ENCODE measurements around the gene TECR.
"Not testable (repeated sequence)": the region's sequence is repeated elsewhere in the genome, so short reads cannot be mapped to it uniquely, and the experiment has no call there.

Gene TECR, protein sequence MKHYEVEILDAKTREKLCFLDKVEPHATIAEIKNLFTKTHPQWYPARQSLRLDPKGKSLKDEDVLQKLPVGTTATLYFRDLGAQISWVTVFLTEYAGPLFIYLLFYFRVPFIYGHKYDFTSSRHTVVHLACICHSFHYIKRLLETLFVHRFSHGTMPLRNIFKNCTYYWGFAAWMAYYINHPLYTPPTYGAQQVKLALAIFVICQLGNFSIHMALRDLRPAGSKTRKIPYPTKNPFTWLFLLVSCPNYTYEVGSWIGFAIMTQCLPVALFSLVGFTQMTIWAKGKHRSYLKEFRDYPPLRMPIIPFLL

DNA sequence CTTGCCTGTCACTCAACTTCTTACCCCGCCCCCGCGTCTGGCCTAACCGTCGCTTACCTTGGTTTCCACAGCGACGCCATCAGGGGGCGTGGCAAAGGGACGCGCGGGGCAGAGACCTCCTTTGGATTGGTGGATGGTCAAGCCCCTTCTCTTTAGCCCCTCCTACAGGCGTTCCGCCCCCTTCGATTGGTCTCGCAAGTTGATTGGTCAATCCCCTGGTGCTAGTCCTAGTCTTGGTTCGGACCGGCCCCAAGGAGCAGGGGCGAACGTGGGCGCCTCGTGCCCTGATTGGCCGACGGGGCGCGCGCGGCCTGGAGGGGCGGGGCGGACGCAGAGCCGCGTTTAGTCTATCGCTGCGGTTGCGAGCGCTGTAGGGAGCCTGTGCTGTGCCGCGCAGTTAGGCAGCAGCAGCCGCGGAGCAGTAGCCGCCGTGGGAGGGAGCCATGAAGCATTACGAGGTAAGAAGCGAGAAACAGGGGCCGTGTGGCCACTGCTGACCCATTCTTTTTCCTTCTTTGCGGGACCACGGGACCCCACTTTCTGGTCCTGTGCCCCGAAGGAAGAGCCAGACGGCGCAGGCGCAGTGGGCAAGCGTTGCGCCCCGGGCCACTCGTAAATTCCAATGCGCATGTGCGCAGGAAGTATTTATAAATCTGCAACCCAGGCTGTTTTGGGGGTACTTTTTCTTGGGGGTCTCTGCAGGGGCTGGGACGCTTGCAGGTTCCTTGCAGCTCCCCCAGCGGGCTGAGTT is at the start of gene TECR:
Gene TECR, plus strand, starts transcription at position 341 of the 751 bp plus-strand sequence. Its CDS starts 103 bp downstream, at position 444.
- DNase-seq (ENCODE audit: low read depth in 2 of 2): peak; percentile 99 to 100

DNA sequence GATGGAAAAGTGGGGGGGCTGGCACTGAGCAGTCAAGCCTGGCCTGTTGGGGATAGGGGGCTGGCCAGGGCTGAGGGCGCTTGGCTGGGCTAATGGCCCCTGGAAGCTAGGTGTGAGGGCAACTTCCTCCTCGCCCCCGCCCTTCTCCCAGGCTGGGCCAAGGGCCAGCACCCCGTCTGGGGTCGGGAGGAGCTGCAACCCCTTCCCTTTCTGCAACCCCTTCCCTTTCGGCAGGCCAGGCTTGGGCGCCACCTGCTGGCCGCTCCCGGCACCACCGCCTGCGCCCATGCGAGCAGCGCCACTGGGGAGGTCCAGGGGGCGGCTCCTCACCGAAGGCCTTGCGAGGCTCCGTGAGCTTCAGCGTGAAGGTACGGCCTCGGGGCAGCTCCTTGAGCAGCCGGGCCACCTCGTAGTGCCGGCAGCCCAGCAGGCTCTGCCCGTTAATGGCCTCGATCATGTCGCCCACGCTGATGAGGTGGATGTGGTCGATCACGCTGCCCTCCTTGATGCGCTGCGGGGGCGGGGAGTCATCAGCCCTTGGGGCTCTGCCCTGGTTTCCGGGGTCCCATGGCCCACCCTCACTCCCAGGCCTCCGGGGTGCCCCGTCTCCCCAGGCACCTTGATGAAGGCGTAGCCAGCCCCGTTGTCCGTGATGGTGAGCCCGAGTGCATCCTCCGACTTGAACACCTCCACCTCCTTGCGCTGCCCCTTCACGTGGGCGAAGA is 49.3 kb upstream of the TECR start:
- peak in 1 of 2 donors; percentile 42 for DNase-seq (ENCODE audit: low read depth in 2 of 2)

DNA sequence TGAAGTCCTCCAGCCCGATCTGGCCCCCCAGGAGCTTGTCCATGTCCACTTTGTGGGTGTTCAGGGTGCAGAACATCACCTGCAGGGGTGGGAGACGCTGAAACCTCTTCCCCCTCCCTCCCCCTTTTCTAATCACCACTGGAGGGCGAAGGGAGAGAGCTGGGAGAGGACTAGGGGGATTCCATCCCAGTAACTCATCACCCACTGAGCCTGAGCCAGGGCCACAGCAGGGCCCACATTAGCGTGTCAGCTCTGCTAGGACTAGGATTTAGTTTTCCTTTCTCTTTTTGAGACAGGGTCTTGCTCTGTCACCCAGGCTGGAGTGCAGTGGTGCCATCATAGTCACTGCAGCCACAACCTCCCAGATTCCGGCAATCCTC is 48.7 kb upstream of the TECR start:
- no peak for DNase-seq (ENCODE audit: low read depth in 2 of 2)

DNA sequence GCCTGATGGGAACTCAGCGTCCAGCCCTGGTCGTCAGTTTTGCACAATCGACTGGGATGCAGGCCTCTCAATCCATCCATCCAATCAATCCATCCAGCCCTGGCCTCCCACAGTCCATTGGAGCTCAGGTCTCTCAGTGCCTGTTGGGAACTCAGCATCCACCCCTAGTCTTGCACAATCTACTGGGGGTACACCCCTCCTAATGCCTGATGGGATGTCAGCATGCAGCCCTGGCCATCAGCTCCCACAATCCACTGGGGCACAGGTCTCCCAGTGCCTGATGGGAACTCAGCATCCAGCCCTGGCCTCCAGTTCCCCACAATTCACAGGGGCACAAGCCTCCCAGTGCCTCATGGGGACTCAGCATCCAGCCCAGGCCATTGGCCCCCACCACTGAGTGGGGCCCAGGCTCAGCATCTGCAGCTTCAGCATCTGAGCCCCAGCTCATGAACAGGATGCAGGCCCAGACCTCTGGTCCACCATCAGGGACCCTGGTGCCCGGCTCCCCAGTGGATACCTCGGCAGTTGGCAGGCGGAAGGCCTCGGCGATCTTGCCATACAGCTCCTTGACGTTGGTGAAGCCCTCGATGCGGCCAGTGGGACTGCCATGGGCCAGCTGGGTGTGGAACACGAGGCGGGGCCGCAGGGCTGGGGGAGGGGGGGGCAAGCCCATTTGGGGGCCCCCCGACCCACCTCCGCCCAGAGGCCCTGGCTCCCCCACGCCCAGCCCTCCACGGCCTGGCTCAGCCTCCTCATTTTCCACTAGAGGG is 47.0 kb upstream of the TECR start:
- no peak for DNase-seq (ENCODE audit: low read depth in 2 of 2)

DNA sequence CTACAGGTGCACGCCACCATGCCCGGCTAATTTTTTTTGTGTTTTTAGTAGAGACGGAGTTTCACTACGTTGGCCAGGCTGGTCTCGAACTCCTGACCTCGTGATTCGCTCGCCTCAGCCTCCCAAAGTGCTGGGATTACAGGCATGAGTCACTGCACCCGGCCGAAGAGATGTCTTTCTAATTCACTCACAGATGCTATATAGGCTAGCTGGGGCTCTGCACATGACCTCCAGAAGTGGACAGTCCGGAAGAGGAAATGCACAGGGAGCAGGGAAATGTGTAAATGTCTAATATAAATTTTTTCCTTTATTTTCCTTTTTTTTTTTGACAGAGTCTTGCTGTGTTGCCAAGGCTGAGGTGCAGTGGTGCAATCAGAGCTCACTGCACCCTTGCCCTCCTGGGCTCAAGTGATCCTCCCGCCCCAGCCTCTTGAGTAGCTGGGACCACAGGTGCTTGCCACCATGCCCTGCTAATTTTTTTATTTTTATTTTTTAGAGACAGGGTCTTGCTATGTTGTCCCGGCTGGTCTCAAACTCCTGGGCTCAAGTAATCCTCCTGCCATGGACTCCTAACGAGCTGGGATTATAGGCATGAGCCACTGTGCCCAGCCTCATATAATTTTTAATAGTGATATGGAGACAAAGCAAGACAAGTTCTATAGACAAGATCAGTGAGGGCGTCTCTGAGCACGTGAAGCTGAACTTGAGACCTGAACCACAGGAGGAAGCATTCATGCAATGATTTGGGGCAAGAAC is 41.8 kb upstream of the TECR start:
- no peak for DNase-seq (ENCODE audit: low read depth in 2 of 2)

DNA sequence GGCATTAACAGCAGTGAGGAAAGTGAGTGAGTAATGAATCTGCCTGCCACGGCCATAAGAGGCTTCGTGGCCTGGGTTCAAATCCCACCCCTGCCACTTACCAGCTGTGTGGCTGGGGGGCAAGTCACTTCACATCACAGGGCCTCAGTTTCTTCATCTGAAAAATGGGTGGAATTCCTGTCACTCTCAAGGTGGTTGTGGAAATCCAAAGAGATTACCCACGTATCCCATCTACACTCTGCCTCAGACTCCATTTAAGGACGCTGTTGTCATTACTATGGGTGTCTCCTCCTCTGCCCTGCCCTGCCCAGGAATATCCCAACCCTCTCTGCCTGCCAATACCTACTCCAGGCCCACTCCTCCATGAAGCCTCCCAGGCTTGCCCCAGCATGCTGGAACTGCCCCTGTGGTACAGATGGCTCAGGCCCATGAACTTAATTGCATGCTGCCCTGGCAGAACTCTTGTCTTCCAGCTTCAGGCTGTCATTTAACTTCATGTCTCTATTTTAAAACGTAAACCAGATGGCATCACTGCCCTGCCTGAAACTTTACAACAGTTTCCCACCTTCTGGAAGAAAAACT is 36.5 kb upstream of the TECR start:
- no peak for DNase-seq (ENCODE audit: low read depth in 2 of 2)

DNA sequence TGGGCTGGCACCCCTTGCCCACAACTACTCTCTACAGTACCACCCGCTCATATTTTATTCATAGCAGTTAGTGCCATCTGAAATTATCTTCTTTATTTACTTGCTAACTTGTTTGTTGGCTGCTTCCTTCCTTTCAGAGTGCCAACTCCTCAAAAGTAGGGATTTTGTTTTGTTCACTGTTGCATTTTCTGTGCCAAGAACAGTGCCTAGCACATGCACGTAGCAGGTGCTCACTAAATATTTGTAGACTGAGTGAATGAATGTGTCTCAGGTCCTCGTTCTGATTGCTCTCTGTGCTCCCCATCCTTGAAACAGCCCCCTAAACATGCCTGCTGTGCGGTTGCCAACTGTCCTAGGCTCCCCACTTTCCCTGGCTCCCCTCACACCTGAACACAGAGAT is 35.0 kb upstream of the TECR start:
- DNase-seq (ENCODE audit: low read depth in 2 of 2): no peak

DNA sequence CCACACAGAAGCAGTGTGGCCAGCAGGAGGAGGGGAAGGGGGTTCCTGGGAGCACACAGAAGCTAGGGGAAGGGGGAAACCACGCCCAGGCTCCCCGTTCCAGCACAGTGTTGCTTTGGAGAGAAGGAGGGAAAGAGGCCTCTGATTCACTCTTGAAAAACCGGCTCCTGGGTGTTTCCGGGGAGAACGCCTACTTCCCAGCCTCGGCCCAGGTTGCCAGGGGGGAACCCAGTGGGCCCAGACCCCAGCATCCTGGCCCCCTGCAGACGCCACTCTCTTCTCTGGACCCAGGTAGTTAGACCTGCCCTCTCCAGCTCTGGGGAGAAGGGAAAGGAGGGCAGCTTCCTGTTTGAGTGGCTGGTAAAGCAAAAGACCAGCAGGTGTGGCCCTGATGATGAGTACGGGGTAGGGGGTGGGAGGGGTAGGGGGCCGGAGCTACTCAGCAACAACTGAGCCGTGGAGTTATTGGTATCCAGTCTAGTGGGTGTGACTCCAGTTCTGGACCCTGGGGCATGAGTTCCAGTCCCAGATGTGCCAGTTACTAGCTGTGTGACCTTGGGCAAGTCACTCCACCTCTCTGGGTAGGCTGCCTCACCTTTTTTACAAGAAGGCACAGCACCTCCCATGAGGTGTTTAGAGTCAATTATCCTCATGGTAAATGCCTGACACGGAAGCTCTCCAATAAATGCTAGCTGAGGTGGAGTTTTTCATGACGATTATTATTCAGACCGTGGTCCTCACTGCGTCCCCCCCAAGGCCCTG is 34.3 kb upstream of the TECR start:
- no peak for DNase-seq (ENCODE audit: low read depth in 2 of 2)

DNA sequence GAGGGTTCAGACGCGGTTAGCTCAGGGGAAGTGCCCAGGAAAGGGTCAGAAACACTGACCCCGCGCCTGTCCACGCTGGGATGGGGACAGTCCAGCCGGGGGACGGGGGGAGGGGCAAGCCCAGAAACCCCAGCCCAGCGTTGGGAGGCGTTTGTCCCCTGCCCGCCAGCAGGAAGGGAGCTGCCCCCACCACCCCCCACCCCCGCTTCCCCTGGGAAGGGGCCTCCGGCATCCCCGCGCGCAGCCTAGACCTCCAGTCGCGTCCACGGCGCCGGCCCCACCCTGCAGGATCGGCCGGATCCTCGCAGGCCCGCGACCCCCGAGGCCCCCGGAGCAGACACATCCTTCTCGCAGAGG is 33.7 kb upstream of the TECR start:
- DNase-seq (ENCODE audit: low read depth in 2 of 2): no peak

DNA sequence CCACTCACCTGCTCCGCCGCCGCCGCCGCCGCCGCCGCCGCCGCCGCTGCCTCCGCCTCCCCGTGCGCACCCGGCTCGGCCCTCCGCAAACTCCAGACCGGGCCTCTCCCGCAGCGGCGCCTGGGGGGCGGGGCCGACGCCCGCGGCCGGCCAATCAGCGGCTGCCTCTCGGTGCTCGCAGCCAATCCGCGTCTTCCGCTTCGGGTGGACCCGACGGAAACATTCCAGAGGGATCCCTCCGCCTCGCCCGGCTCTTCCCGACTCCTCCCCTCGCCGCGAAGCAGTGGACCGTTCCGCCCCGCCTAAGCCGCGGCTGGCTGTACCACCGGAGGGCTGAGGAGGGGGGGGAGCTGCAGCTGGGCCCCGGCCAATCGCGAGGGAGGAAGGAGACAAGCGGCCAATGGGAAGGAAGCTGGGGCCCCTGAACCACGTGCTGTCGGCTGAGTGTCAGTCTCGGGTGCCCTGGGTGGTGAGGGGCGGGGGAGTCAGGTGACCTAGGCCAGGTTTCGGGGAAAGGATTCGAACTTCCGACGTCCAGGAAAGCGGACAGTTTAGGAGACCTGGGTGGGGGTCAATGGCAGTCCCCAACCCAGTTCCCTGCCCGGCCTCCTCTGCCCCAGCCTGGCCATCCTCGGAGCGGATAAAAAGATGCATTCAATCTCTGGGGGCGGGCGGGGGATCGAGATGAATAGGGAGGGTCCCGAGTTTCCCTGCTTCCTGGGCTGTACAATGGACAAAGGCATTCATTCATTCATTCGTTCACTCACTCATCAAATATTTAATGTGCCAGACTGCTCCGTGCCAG is 33.2 kb upstream of the TECR start, which contains the start of gene GIPC1:
Gene GIPC1, minus strand, starts transcription at position 99 of the 805 bp plus-strand sequence. CDS start 13,151 bp downstream, outside the sequence.
- DNase-seq (ENCODE audit: low read depth in 2 of 2): peak; percentile 59 to 66

DNA sequence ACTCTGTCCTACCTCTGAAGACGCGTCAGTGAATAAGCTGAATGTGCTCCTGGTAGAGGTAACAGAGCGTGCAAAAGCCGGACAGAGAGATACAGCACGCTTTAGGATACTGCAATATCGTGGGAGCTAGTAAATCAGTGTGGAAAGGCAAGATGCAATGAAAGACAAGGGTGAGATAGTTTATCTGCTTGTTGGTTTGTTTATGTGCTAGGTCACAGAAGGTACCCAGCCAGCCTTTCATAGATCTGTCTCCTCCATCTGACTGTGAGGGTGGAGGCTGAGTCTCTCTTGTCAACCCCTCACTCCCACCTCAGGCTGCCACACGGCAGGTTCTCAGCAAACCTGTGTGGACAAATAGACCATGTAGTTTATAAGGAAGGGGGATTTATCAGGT is 32.6 kb upstream of the TECR start:
- DNase-seq (ENCODE audit: low read depth in 2 of 2): no peak

DNA sequence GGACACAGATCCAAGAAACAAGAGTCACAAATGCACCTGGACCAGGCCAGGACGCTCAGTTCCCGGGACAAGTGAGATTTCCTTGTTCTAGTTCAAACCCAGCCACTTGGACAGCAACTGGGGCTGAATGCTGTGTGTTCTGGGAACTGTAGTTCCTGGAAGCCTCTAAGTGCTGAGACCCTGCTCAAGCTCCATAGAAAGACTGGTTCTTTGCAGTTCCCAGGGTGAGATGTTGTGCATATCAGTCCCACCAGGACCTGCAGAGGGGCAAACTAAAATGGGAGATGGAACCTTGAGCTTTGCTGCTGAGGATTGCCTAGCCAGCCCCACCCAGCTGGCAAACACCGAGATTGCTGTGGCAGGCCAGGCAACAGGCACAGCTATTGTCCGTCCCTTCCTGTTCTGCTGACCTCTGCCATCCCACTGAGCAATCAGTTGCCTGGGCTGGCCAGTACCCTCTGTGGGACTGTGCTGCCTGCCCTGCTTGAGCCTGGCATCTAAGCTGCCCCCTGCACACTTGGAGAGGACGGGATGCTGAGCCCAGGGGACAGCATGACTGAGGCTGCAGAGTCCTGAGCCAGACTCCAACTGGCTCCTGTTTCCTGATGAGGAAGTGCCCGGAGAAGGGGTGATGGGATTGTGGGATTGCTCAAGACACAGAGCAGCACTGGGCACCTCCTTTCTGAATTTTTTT is 32.0 kb upstream of the TECR start:
- no peak for DNase-seq (ENCODE audit: low read depth in 2 of 2)

DNA sequence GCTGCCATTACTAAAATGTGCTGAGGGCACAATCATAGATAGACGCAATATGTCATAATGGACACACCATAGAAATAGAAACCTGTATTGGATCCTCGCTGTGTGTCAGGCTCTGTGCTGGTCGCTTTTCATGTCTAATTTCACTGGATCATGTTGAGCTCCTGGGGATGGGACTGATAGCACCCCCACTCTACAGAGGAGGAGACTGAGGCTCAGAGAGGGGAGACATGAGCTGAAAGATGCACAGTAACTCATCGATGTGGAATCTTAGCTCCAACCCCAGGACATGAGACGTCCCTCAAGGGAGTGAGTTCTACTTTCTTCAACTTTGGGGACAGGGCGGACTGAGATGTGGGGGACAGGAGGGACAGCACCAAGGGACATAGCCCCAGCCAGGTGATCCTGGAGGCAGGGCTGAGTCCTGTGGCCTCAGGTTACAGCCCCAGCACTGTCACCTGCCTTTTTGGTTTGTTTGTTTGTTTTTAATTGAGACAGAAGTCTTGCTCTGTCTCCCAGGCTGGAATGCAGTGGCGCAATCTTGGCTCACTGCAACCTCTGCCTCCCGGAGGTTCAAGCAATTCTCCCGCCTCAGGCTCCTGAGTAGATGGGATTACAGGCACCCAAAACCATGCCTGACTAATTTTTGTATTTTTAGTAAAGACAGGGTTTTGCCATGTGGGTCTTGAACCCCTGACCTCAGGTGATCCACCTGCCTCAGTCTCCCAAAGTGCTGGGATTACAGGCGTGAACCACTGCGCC is 26.9 kb upstream of the TECR start:
- no peak for DNase-seq (ENCODE audit: low read depth in 2 of 2)

DNA sequence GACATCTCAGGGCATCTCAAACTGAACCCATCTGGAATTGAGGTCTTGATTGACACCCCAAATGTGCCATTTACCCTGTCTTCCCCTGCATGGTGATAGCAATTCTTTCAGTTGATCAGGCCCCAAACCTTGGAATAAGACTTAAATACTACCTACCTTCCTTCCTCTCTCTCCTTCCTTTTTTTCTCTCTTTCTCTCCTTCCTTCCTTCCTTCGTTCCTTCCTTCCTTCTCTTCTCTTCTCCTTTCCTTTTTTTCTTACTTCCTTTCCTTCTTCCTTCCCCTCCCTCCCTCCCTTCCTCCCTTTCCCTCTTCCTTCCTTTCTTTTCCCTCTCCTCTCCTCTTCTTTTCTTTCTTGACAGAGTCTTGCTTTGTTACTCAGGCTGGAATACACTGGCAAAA is 26.1 kb upstream of the TECR start:
- DNase-seq (ENCODE audit: low read depth in 2 of 2): no peak

DNA sequence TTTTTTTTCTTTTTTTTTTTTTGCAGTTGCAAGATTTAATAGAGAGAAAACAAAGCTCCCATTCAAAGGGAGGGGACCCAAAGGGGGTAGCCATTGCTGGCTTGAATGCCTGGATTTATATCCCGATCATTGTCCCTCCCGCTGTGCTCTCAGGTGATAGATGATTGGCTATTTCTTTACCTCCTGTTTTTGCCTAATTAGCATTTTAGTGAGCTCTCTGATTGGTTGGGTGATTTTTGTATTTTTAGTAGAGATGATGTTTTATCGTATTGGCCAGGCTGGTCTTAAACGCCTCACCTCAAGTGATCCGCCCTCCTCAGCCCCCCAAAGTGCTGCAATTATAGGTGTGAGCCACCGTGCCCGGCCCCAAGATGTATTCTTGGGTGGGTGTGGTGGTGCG is 24.8 kb upstream of the TECR start:
- not testable (repeated sequence) for DNase-seq (ENCODE audit: low read depth in 2 of 2)

DNA sequence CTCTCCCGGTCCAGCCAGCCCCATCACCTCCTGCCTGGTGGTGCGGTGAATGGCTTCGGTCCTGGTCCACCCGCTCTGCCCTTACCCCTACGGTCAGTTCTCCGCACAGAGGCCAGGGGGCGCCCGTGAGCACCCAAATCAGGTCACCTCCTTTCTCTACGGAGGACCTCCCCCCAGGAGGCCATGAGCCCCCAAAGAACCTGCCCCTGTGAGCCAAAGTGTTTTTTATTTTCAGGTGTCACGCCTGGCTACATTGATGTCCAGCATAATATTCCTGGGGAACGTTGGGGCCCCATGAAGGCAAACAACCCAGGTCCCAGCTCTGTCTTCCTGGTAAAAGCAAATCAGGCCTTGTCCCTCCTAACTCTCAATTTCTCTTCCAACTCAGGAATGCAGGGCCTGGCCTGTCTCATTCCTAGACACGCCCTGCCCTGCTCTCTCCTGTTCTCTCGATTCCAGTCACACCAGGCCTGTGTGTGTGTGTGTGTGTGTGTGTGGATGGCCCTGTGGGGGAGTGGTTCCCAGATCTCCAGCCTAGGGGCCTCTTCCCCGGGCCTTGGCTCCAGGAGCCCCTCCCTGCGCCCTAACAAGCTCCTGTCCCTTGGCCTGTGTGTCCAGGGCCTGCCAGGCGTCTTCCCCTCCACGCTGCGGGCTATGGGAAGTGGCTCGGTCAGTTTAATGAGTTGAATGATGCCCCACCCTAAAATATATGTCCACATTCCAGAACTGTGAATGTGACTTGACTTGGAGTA is 23.7 kb upstream of the TECR start:
- peak in 1 of 2 donors; percentile 32 for DNase-seq (ENCODE audit: low read depth in 2 of 2)

Measured in stimulated activated CD8-positive, alpha-beta memory T cell treated with anti-CD3 and anti-CD28 coated beads, Interleukin-15, amount 100 ng/mL, for 4 hours (primary cell).